Muscle of leg (tissue), 16 donors: ENCODE measurements around the gene RFPL1. TPM values are rescaled to one million over a fixed set of nuclear protein-coding genes. Genes with fewer than 3 reads are reported as not detected.
"Not testable (repeated sequence)": the region's sequence is repeated elsewhere in the genome, so short reads cannot be mapped to it uniquely, and the experiment has no call there.

Experiments used
- DNase-seq: peaks from one replicate; pipeline ENCODE4 v3.0.0; 2013
- H3K27ac ChIP-seq: one replicate; pipeline ENCODE4 v1.5.1; 2013; ENCODE audit warnings: mild to moderate bottlenecking, low read length, control low read depth
- H3K27me3 ChIP-seq: one replicate; pipeline ENCODE4 v1.6.1; 2013; ENCODE audit warnings: low read length; ENCODE audit not compliant: control insufficient read depth, insufficient read depth
- H3K36me3 ChIP-seq: one replicate; pipeline ENCODE4 v1.6.1; 2013; ENCODE audit warnings: low read length; ENCODE audit not compliant: control insufficient read depth, insufficient read depth
- H3K4me1 ChIP-seq: one replicate; pipeline ENCODE4 v1.6.1; 2013; ENCODE audit warnings: low read length; ENCODE audit not compliant: control insufficient read depth, insufficient read depth
- H3K4me3 ChIP-seq: one replicate; pipeline ENCODE4 v1.5.1; 2013; ENCODE audit warnings: low read length, control low read depth
- H3K9me3 ChIP-seq: replicated peaks from 2 replicates; pipeline ENCODE4 v1.6.1; 2013; ENCODE audit warnings: low read depth, low read length; ENCODE audit not compliant: control insufficient read depth
- WGBS: methylation state at CpG from one replicate; pipeline ENCODE4 v1.1.5; 2013; ENCODE audit warnings: missing lambda C conversion rate; ENCODE audit not compliant: insufficient coverage; 5-methylcytosine and 5-hydroxymethylcytosine counted together
- long read RNA-seq, 11 donors: transcript quantifications; one replicate each; lab custom pipeline, GENCODE V29; 2026
- polyA plus RNA-seq, 8 donors: library from polyadenylated mRNA; unstranded; fragments of 120-200 nt; gene quantifications; one replicate each; pipeline versions ENCODE4 v1.2.1 to v1.2.3, GENCODE V29; 2013; ENCODE audit warnings: inconsistent platforms in 1 of 8, low replicate concordance in 1 of 8; ENCODE audit not compliant: insufficient read length in 8 of 8, insufficient read depth in 1 of 8
- total RNA-seq: library from RNA; stranded (reverse); fragments of 120-200 nt; gene quantifications from one replicate; pipeline ENCODE4 v1.2.4, GENCODE V29; 2013

Gene RFPL1
- total RNA-seq = not detected
- polyA plus RNA-seq = under 1 TPM in 3 of 8 donors, not detected in 5; 0.24 to 0.48 (median 0.33) TPM
- long read RNA-seq, donor 1 = 0 reads
- long read RNA-seq, donor 2 = 0 reads
- long read RNA-seq, donor 3 = 0 reads
- long read RNA-seq, donor 4 = 0 reads
- long read RNA-seq, donor 5 = 0 reads
- long read RNA-seq, donor 6 = 0 reads
- long read RNA-seq, donor 7 = 0 reads
- long read RNA-seq, donor 8 = 0 reads
- long read RNA-seq, donor 9 = 0 reads
- long read RNA-seq, donor 10 = 0 reads
- long read RNA-seq, donor 11 = 0 reads

DNA sequence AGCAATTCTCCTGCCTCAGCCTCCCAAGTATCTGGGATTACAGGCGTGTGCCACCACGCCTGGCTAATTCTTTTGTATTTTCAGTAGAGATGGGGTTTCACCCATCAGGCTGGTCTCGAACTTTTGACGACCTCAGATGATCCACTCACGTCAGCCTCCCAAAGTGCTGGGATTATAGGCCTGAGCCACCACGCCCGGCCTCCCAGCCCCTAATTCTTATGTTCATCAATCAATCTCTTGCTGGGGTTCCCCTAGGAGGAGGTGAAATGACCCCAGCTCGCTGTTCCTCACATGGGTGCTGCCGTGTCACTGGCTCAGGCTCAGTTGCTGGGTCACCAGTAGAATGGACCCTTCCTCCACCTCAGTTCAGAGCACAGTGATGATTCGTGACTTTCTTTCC lies at the start of gene RFPL1:
Gene RFPL1, plus strand, starts transcription at position 301 of the 400 bp plus-strand sequence.
- 100% methylated on average over 1 of the region's 10 CpGs for WGBS
- not testable (repeated sequence) for H3K36me3 ChIP-seq, H3K27me3 ChIP-seq, H3K9me3 ChIP-seq, DNase-seq, H3K4me3 ChIP-seq, H3K27ac ChIP-seq, H3K4me1 ChIP-seq

DNA sequence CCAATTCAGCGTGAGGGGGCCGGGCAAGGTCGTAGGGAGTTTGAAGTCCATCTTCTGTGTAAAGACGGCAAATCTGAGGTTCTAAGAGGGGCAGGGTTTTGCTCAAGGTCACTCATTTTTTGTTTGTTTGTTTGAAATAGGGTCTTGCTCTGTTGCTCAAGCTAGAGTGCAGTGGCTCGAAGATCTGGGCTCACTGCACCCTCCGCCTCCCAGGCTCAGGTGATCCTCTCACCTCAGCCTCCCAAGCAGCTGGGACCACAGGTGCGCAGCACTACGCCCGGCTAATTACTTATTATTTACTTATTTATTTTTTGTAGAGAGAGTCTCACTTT lies 49.7 kb upstream of the RFPL1 start:
- Histone ChIP-seq H3K27ac (peak overlapping the region; percentile 48), H3K4me3 (peak overlapping the region; percentile 84), H3K4me1 (peaks cover 11% of the 10 kb centered on the region), H3K27me3 (no peaks in the 10 kb centered on the region), H3K9me3 (no peaks in the 10 kb centered on the region), H3K36me3 (peaks cover 3% of the 10 kb centered on the region)
- WGBS = 0% methylated on average over 3 of the region's 9 CpGs
- DNase-seq = no peak

DNA sequence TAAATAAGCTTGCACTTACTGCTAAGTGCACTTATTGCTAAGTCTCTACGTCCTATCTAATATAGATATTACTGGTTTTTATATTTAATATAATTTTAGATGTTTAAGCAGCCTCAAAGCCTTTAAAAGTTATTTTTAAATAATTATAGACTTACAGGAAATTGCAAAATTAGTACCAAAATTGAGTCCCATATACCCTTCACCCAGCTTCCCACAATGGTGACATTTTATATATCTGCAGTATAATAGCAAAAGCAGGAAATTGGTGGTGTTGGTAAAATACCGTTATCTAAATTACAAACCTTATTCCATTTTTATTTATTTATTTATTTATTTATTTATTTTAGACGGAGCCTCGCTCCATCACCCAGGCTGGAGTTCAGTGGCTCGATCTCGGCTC lies 48.1 kb upstream of the RFPL1 start:
- no CpG with 5 or more reads among the region's 6 CpGs for WGBS
- Histone ChIP-seq H3K9me3 (no peaks in the 10 kb centered on the region), H3K4me1 (peaks cover 13% of the 10 kb centered on the region), H3K4me3 (no peak overlapping the region), H3K36me3 (peaks cover 1% of the 10 kb centered on the region), H3K27ac (no peak overlapping the region), H3K27me3 (no peaks in the 10 kb centered on the region)
- no peak for DNase-seq

- H3K4me3 ChIP-seq = no peak overlapping the region
- H3K27ac ChIP-seq = no peak overlapping the region
- H3K36me3 ChIP-seq = no peaks in the 10 kb centered on the region
- peaks cover 13% of the 10 kb centered on the region for H3K4me1 ChIP-seq
- DNase-seq = no peak
- H3K27me3 ChIP-seq = no peaks in the 10 kb centered on the region
- no peaks in the 10 kb centered on the region for H3K9me3 ChIP-seq
- 65% methylated on average over 7 of the region's 8 CpGs for WGBS
Measured at GRCh38 chr22:29391546-29391945, 46.8 kb upstream of the RFPL1 start.

- no peaks in the 10 kb centered on the region for H3K36me3 ChIP-seq
- no CpG with 5 or more reads among the region's 2 CpGs for WGBS
- H3K9me3 ChIP-seq = no peaks in the 10 kb centered on the region
- no peak overlapping the region for H3K27ac ChIP-seq
- peaks cover 8% of the 10 kb centered on the region for H3K4me1 ChIP-seq
- DNase-seq = no peak
- no peaks in the 10 kb centered on the region for H3K27me3 ChIP-seq
- H3K4me3 ChIP-seq = no peak overlapping the region
Measured at GRCh38 chr22:29393019-29393608, 45.3 kb upstream of the RFPL1 start.

DNA sequence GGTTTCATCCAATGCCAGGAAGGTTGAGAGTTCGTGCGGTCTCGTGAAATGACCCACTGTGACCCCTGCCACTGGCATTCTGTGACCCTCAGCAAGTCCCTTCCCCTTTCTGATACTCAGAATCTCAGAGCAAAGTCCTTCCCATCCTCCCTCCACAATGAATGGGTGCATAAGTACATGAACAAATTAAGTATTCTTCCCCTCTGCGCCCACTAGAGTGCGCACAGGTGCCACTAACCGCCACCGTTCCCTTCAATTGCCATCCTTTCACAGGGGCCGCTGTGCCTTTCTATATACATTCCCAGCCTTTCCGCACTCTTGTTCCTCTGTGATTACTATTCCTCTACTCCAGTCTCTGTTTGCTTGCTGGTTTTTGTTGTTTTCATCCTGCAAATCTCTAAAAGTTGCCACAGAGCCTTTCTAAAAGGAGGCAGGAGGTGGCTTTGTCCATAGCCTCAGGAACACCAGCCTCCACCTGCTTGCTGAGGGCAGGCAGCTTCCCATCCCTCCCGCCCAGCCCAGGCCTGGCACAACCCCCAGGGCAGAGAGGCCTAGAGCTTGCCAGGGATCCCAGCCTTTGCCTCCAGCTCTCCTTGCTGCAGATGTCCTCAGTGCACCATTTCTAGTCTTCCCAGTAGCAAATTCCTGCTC lies 43.3 kb upstream of the RFPL1 start:
- 6% methylated on average over 9 of the region's 10 CpGs for WGBS
- Histone ChIP-seq H3K27ac (no peak overlapping the region), H3K4me1 (peaks cover 2% of the 10 kb centered on the region), H3K27me3 (peaks cover 2% of the 10 kb centered on the region), H3K4me3 (no peak overlapping the region), H3K36me3 (no peaks in the 10 kb centered on the region), H3K9me3 (no peaks in the 10 kb centered on the region)
- DNase-seq = peak; percentile 87

- Histone ChIP-seq H3K27me3 (peaks cover 2% of the 10 kb centered on the region), H3K4me3 (no peak overlapping the region), H3K9me3 (no peaks in the 10 kb centered on the region), H3K36me3 (no peaks in the 10 kb centered on the region), H3K4me1 (peaks cover 2% of the 10 kb centered on the region), H3K27ac (no peak overlapping the region)
- DNase-seq = peak; percentile 37
- WGBS = no CpG with 5 or more reads among the region's 2 CpGs
Measured at GRCh38 chr22:29396126-29396525, 42.3 kb upstream of the RFPL1 start.

DNA sequence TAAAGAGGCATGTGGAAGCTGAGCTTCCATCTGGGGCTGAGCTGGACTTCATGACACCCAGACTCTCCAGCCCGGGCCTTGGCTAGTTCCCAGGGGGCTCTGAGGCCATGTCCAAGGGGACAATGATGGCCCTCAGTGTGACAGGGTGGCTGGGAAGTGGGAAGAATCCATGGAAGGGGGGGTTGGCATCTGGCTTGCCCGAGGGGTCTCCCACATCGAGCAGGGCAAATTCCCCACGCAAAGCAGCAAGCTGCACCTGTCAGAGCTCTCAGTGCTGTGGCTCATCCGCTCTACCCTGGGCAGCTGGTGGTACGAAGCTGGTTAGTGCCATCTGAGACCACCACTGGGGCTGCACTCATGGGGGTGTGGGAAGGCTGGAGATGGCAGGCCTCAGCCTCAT lies 40.6 kb upstream of the RFPL1 start:
- Histone ChIP-seq H3K9me3 (no peaks in the 10 kb centered on the region), H3K27ac (no peak overlapping the region), H3K4me3 (no peak overlapping the region), H3K36me3 (no peaks in the 10 kb centered on the region), H3K4me1 (peaks cover 2% of the 10 kb centered on the region), H3K27me3 (peaks cover 2% of the 10 kb centered on the region)
- 66% methylated on average over 4 of the region's 6 CpGs for WGBS
- no peak for DNase-seq

DNA sequence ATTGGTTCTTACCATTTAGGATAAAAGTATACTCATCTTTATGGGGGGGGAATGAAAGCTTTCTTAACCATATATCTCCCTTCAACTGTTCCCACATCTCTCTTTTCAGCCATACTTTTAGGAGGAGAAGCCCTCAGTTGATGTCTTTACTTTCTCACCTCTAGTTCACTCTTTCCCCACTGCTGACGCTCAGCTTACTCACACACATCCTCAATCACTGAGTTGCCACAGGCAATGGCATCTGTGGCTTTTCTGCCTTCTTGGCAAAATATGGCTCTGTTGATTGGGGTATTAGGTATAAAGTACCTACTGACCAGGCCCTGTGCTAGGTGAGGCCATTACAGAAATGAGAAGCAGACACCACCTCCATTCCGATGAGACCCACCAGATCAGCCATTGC lies 37.8 kb upstream of the RFPL1 start:
- WGBS = 93% methylated on average over 1 of the region's 2 CpGs
- H3K4me1 ChIP-seq = no peaks in the 10 kb centered on the region

DNA sequence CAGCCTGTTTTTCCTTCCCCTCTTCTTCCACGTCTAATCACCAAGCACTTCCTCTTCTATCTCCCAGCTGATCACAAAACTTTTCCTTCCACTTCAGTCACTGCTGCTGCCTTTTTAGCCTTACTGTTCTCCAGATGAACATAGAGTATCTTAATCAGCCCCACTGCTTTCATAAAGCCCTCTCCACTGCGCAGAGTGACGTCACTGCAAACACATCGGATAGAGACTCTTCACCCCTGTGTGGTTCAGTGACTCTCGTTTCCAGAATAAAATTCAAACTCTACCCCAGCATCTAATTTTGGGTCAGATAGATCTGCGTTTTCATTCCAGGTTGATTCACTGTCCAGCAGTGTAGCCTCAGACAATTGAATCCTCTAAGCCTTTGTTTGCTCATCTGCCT lies 36.8 kb upstream of the RFPL1 start:
- not testable (repeated sequence) for H3K27ac ChIP-seq, H3K36me3 ChIP-seq, H3K27me3 ChIP-seq, DNase-seq, H3K4me1 ChIP-seq, H3K9me3 ChIP-seq, H3K4me3 ChIP-seq
- WGBS = 55% methylated on average over 4 of the region's 6 CpGs

More for the DNA sequence above, 37.8 kb upstream of the RFPL1 start:
- no peak overlapping the region for H3K27ac ChIP-seq
- H3K4me3 ChIP-seq = no peak overlapping the region
- peaks cover 2% of the 10 kb centered on the region for H3K27me3 ChIP-seq
- no peaks in the 10 kb centered on the region for H3K9me3 ChIP-seq
- H3K36me3 ChIP-seq = no peaks in the 10 kb centered on the region
- no peak for DNase-seq
